A673 (cell line): ENCODE data around the gene WDCP.

Experiments
- EZH2 ChIP-seq: fragments of 200-600 bp; sonication (generic); IDR thresholded peaks from 2 replicates; pipeline ENCODE4 v1.6.1; 2017; ENCODE audit warnings: borderline replicate concordance, low read depth, mild to moderate bottlenecking, mixed read lengths, antibody characterized with exemption, low read length; ENCODE audit not compliant: poor library complexity, severe bottlenecking
- TF ChIP-seq, protein P1 (sequence below): fragments of 300-800, 200-600 bp; sonication (generic); conservative IDR thresholded peaks from 2 replicates; pipeline ENCODE4 v1.5.1; 2017; ENCODE audit warnings: low read depth, mild to moderate bottlenecking, antibody characterized with exemption, low read length, moderate library complexity, mixed read lengths

DNA sequence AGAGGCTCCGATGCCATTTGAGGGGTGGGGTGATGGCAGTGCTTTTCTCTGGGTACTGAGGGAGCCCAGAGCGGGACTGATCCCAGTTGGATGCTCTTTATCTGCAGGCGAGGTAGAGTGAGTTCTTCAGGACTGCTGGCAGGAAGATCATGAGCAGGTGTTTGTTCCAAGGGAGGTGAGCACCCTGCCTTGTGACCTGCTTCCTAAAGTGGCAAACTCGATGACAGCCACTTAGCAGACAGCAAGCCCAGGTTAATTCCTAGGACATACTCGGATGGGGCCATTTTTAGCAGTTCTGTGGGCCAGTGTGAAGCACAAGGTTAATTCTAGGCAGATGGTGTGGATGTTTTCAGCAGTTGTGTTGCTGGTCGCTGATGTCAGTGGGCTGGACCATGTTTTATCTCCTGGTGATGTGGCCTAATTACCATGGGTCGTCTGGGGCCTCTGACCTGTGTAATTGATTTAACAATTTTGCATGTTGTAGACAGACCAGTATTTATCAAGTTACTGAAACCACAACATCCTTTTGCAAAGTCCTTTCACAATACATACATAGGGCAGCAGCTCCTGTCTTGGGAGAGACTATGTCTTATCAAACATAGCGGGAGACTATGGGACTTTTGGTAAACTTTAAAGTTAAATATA is 7.3 kb upstream of the WDCP start:
- TF ChIP-seq, protein P1, sequence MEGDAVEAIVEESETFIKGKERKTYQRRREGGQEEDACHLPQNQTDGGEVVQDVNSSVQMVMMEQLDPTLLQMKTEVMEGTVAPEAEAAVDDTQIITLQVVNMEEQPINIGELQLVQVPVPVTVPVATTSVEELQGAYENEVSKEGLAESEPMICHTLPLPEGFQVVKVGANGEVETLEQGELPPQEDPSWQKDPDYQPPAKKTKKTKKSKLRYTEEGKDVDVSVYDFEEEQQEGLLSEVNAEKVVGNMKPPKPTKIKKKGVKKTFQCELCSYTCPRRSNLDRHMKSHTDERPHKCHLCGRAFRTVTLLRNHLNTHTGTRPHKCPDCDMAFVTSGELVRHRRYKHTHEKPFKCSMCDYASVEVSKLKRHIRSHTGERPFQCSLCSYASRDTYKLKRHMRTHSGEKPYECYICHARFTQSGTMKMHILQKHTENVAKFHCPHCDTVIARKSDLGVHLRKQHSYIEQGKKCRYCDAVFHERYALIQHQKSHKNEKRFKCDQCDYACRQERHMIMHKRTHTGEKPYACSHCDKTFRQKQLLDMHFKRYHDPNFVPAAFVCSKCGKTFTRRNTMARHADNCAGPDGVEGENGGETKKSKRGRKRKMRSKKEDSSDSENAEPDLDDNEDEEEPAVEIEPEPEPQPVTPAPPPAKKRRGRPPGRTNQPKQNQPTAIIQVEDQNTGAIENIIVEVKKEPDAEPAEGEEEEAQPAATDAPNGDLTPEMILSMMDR, result no peak
- TF ChIP-seq EZH2, result no peak
